B cell (primary cell): ENCODE data around the gene PFN3. TPM values are rescaled to one million over a fixed set of nuclear protein-coding genes. Genes with fewer than 3 reads are reported as not detected.

Experiments
- ATAC-seq: fragments of 200-7000 bp; cut with Tn5 transposase; one replicate; pipeline ENCODE4 v1.10.0; 2021; ENCODE audit warnings: low read depth, mild to moderate bottlenecking, moderate number of reproducible peaks, moderate library complexity
- CTCF ChIA-PET: fragments of 350-600 bp; sonication (Branson Sonifier 250); formaldehyde crosslinking; loops from one replicate; lab custom pipeline; 2021; ENCODE audit warnings: antibody characterized with exemption, inconsistent platforms; lab: Charles Lee
- POLR2A ChIA-PET: fragments of 350-600 bp; sonication (Branson Sonifier 250); formaldehyde crosslinking; loops from one replicate; lab custom pipeline; 2021; ENCODE audit warnings: antibody characterized with exemption; lab: Charles Lee
- DNase-seq: peaks from one replicate; pipeline ENCODE4 v3.0.0; 2013
- H2AFZ ChIP-seq: 2 replicates; pipeline ENCODE4 v1.6.1; 2012; ENCODE audit warnings: mild to moderate bottlenecking, low read depth, low read length; ENCODE audit not compliant: insufficient read depth, poor library complexity, severe bottlenecking
- H3K27ac ChIP-seq, 2 donors: 1 replicate in 1 of 2; 2 replicates in 1 of 2; pipeline ENCODE4 v1.5.1; 2012 to 2013; ENCODE audit warnings: low read length in 2 of 2, mild to moderate bottlenecking in 2 of 2, moderate library complexity in 1 of 2
- H3K27me3 ChIP-seq, 4 experiments: fragments of 200-600 bp in 1 of 4; sonication (generic) in 1 of 4; replicated peaks in 1 of 4; 1 replicate in 2 of 4; 2 replicates in 2 of 4; pipeline versions ENCODE4 v1.6.1 to v1.7.0; 2013 to 2016; ENCODE audit warnings: low read length in 3 of 4, mild to moderate bottlenecking in 2 of 4, mixed read lengths in 1 of 4, moderate library complexity in 1 of 4; ENCODE audit not compliant: insufficient read depth in 4 of 4, control insufficient read depth in 3 of 4; ENCODE audit errors: control extremely low read depth in 1 of 4
- H3K36me3 ChIP-seq, 2 experiments: replicated peaks in 1 of 2; 1 replicate in 1 of 2; 2 replicates in 1 of 2; pipeline versions ENCODE4 v1.6.1 to v1.7.1; 2013; ENCODE audit warnings: low read length in 1 of 2; ENCODE audit not compliant: insufficient read depth in 2 of 2, control insufficient read depth in 1 of 2; ENCODE audit errors: control extremely low read depth in 1 of 2, extremely low read depth in 1 of 2
- H3K4me1 ChIP-seq, 2 donors: fragments of 200-600 bp in 1 of 2; sonication (generic) in 1 of 2; 1 replicate in 1 of 2; 2 replicates in 1 of 2; pipeline versions ENCODE4 v1.5.1 to v1.6.1; 2013 to 2017; ENCODE audit warnings: low read length in 2 of 2; ENCODE audit not compliant: control insufficient read depth in 2 of 2, insufficient read depth in 2 of 2
- H3K4me2 ChIP-seq: replicated peaks from 2 replicates; pipeline ENCODE3; 2012; ENCODE audit warnings: mild to moderate bottlenecking, low read depth, low read length; ENCODE audit not compliant: poor library complexity, severe bottlenecking
- H3K4me3 ChIP-seq, 5 experiments: fragments of 200-600 bp in 1 of 5; sonication (generic) in 1 of 5; 1 replicate in 3 of 5; 2 replicates in 2 of 5; pipeline versions ENCODE4 v1.5.1 to v1.7.0; 2011 to 2016; ENCODE audit warnings: low read length in 4 of 5, mild to moderate bottlenecking in 4 of 5, low read depth in 2 of 5, control low read depth in 1 of 5, moderate library complexity in 1 of 5; ENCODE audit not compliant: insufficient read depth in 1 of 5; ENCODE audit errors: control extremely low read depth in 1 of 5, extremely low read depth in 1 of 5
- H3K79me2 ChIP-seq: fragments of 200-600 bp; sonication (generic); one replicate; pipeline ENCODE4 v1.6.0; 2016; ENCODE audit warnings: low read length; ENCODE audit not compliant: control insufficient read depth, insufficient read depth
- H3K9ac ChIP-seq: fragments of 200-600 bp; sonication (generic); 2 replicates; pipeline ENCODE4 v1.6.1; 2017; ENCODE audit warnings: mild to moderate bottlenecking, low read length, moderate library complexity
- H3K9me3 ChIP-seq, 3 donors: one replicate each; pipeline versions ENCODE4 v1.6.1 to v1.7.1; 2013; ENCODE audit warnings: low read length in 2 of 3; ENCODE audit not compliant: control insufficient read depth in 2 of 3, insufficient read depth in 1 of 3; ENCODE audit errors: control extremely low read depth in 1 of 3
- H4K20me1 ChIP-seq: 2 replicates; pipeline ENCODE4 v1.6.0; 2012; ENCODE audit warnings: mild to moderate bottlenecking, low read length; ENCODE audit not compliant: insufficient read depth, control insufficient read depth, poor library complexity, severe bottlenecking
- H3K27ac Mint-ChIP-seq: one replicate; pipeline ENCODE4 v1.8.0; 2021; ENCODE audit warnings: mixed read lengths
- H3K27me3 Mint-ChIP-seq: one replicate; pipeline ENCODE4 v1.8.0; 2021; ENCODE audit warnings: mixed read lengths
- H3K4me1 Mint-ChIP-seq: one replicate; pipeline ENCODE4 v1.8.0; 2021; ENCODE audit warnings: mixed read lengths
- H3K4me3 Mint-ChIP-seq: one replicate; pipeline ENCODE4 v1.8.0; 2021; ENCODE audit warnings: mixed read lengths
- H3K9me3 Mint-ChIP-seq: one replicate; pipeline ENCODE4 v1.8.0; 2022; ENCODE audit warnings: mixed read lengths; ENCODE audit not compliant: insufficient read depth
- EZH2 ChIP-seq: IDR thresholded peaks from 2 replicates; pipeline ENCODE4 v1.6.1; 2012; ENCODE audit warnings: borderline replicate concordance, low read depth, mild to moderate bottlenecking, moderate library complexity, low read length; ENCODE audit not compliant: insufficient read depth, poor library complexity, severe bottlenecking
- WGBS: methylation state at CpG from one replicate; pipeline ENCODE4 v1.1.5; 2013; ENCODE audit warnings: missing lambda C conversion rate; ENCODE audit not compliant: insufficient coverage; 5-methylcytosine and 5-hydroxymethylcytosine counted together
- intact Hi-C: fragments of 100-400 bp; cut with micrococcal nuclease; formaldehyde crosslinking; loops from one replicate; pipeline ENCODE4 v1.10.0; 2022
- polyA plus RNA-seq: library from polyadenylated mRNA; depleted of rRNA; stranded (reverse); fragments of >200 nt; gene quantifications from 2 replicates; pipeline ENCODE4 v1.2.3, GENCODE V29; 2012
- total RNA-seq, 2 donors: library from RNA; stranded (reverse); fragments of 120-200 nt in 1 of 2; gene quantifications; 1 replicate in 1 of 2; 2 replicates in 1 of 2; pipeline versions ENCODE4 v1.2.3 to v1.2.4, GENCODE V29; 2013 to 2022
- TF ChIP-seq, protein P1 (sequence below): fragments of 200-600 bp; IDR thresholded peaks from one replicate; pipeline ENCODE4 v1.8.0; 2022; ENCODE audit warnings: antibody characterized with exemption, mild to moderate bottlenecking

Gene PFN3
- total and polyA plus RNA-seq, 2 donors (not counting 1 experiment from before 2014, with no cell fraction given), result not detected

- H3K27ac Mint-ChIP-seq, result no peak overlapping the region
- Histone ChIP-seq H2AFZ (no peak overlapping the region), H3K27me3 (no peaks in the 10 kb centered on the region), H3K36me3 (peaks cover 0 to 60% of the 10 kb centered on the region in 2 experiments), H3K9me3 (no peaks in the 10 kb centered on the region), H3K27ac (no peak overlapping the region), H4K20me1 (peaks cover 63% of the 10 kb centered on the region), H3K9ac (no peak overlapping the region), H3K4me3 (peak overlapping the region in 1 of 5 experiments; percentile 42), H3K4me2 (peak overlapping the region; percentile 66), H3K4me1 (peaks cover 35 to 38% of the 10 kb centered on the region in 2 donors), H3K79me2 (peaks cover 10% of the 10 kb centered on the region)
- intact Hi-C loops, result loop anchor here (2.0 kb wide), 1 partner anchor 14 kb away; the partner anchor contains the start of gene RGS14
- POLR2A ChIA-PET, result interaction anchor here (0.7 to 1.4 kb wide), 4 partner anchors 10 to 85 kb away, joined by 3 to 8 read pairs (median 3); partner anchors contain the start of gene LMAN2
- DNase-seq, result peak; percentile 63
- peak overlapping the region; percentile 63 for H3K4me3 Mint-ChIP-seq
- peaks cover 42% of the 10 kb centered on the region for H3K4me1 Mint-ChIP-seq
- ATAC-seq, result peak; percentile 75
- CTCF ChIA-PET, result interaction anchor here (1.1 to 5.5 kb wide), 13 partner anchors 9 to 130 kb away, joined by 3 to 60 read pairs (median 6); partner anchors contain the start of genes LMAN2 and RGS14
- H3K9me3 Mint-ChIP-seq, result no peaks in the 10 kb centered on the region
- 39% methylated on average over 30 of the region's 42 CpGs for WGBS
- no peaks in the 10 kb centered on the region for H3K27me3 Mint-ChIP-seq
- TF ChIP-seq, protein P1, sequence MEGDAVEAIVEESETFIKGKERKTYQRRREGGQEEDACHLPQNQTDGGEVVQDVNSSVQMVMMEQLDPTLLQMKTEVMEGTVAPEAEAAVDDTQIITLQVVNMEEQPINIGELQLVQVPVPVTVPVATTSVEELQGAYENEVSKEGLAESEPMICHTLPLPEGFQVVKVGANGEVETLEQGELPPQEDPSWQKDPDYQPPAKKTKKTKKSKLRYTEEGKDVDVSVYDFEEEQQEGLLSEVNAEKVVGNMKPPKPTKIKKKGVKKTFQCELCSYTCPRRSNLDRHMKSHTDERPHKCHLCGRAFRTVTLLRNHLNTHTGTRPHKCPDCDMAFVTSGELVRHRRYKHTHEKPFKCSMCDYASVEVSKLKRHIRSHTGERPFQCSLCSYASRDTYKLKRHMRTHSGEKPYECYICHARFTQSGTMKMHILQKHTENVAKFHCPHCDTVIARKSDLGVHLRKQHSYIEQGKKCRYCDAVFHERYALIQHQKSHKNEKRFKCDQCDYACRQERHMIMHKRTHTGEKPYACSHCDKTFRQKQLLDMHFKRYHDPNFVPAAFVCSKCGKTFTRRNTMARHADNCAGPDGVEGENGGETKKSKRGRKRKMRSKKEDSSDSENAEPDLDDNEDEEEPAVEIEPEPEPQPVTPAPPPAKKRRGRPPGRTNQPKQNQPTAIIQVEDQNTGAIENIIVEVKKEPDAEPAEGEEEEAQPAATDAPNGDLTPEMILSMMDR, result peak; percentile 33
- TF ChIP-seq EZH2, result no peak
Observed at GRCh38 chr5:177370488-177371119, 29.9 kb downstream of the PFN3 start.
